Hepatocyte (in vitro differentiated cells): ENCODE results near the gene PRKAR1B.

Experiments used
- CTCF ChIP-seq: fragments of 200-600 bp; sonication (generic); IDR thresholded peaks from 2 replicates; pipeline ENCODE4 v1.5.1; 2016; ENCODE audit warnings: antibody characterized with exemption, mild to moderate bottlenecking; ENCODE audit not compliant: poor library complexity
- EZH2 ChIP-seq: fragments of 200-600 bp; sonication (generic); IDR thresholded peaks from 2 replicates; pipeline ENCODE4 v1.6.1; 2016; ENCODE audit warnings: antibody characterized with exemption, mild to moderate bottlenecking, borderline replicate concordance
- EZH2phosphoT487 ChIP-seq: fragments of 200-600 bp; sonication (generic); IDR thresholded peaks from one replicate; pipeline ENCODE4 v1.6.1; 2018; ENCODE audit warnings: antibody characterized with exemption, mild to moderate bottlenecking, low read depth, moderate library complexity; ENCODE audit not compliant: unreplicated experiment, severe bottlenecking

DNA sequence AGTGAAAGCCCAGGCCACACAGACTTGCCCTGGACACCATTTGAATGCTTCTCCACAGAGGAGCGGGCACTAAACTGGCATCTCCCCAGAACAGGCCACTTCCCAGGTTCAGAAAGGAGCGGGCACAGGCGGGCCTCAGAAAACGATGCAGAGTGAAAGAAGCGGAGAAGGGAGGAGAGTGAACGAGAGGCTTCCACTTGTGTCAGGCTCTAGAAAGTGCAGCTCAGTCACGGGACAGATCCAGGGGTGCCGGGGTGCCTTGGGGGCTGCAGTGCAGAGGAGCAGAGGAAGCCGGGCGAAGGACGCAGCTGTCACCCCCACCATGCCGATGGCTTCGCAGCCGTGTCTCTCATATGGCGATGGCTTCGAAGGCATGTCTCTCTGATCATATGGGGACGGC lies 26.1 kb upstream of the PRKAR1B start:
- TF ChIP-seq EZH2 (no peak), CTCF (no peak), EZH2phosphoT487 (no peak)
